Measurements from ENCODE around the gene PPP1R37.

PPP1R37 gene

GRCh38 chr19:45150751-45151281, 57.8 kb downstream of the PPP1R37 start:
- no peak for DNase-seq (ENCODE audit: low read depth in 1 of 2, low spot score in 1 of 2)

GRCh38 chr19:45151320-45151719, 58.3 kb downstream of the PPP1R37 start:
- no peak for DNase-seq (ENCODE audit: low read depth in 1 of 2, low spot score in 1 of 2)

GRCh38 chr19:45151821-45152503, 59.0 kb downstream of the PPP1R37 start:
- DNase-seq (ENCODE audit: low read depth in 1 of 2, low spot score in 1 of 2) = no peak

GRCh38 chr19:45152504-45153338, 59.7 kb downstream of the PPP1R37 start:
- DNase-seq (ENCODE audit: low read depth in 1 of 2, low spot score in 1 of 2) = peak in 1 of 2 donors; percentile 22

- DNase-seq (ENCODE audit: low read depth in 1 of 2, low spot score in 1 of 2) = no peak
Observed at GRCh38 chr19:45153339-45154063, 60.5 kb downstream of the PPP1R37 start.

- DNase-seq (ENCODE audit: low read depth in 1 of 2, low spot score in 1 of 2) = no peak
Observed at GRCh38 chr19:45154064-45154827, 61.3 kb downstream of the PPP1R37 start.

- no peak for DNase-seq (ENCODE audit: low read depth in 1 of 2, low spot score in 1 of 2)
Observed at GRCh38 chr19:45156011-45156630, 63.1 kb downstream of the PPP1R37 start.

- DNase-seq (ENCODE audit: low read depth in 1 of 2, low spot score in 1 of 2) = no peak
Observed at GRCh38 chr19:45156751-45157150, 63.8 kb downstream of the PPP1R37 start.

- no peak for DNase-seq (ENCODE audit: low read depth in 1 of 2, low spot score in 1 of 2)
Observed at GRCh38 chr19:45158503-45159209, 65.7 kb downstream of the PPP1R37 start.

- DNase-seq (ENCODE audit: low read depth in 1 of 2, low spot score in 1 of 2) = no peak
Observed at GRCh38 chr19:45159210-45159970, 66.4 kb downstream of the PPP1R37 start.

- no peak for DNase-seq (ENCODE audit: low read depth in 1 of 2, low spot score in 1 of 2)
Observed at GRCh38 chr19:45159971-45160324, 67.0 kb downstream of the PPP1R37 start.

- no peak for DNase-seq (ENCODE audit: low read depth in 1 of 2, low spot score in 1 of 2)
Observed at GRCh38 chr19:45160870-45161737, 68.1 kb downstream of the PPP1R37 start, which contains the start of gene NKPD1. Gene NKPD1, minus strand, starts transcription at chr19:45160982. Its CDS starts 832 bp downstream, at chr19:45160150.

- DNase-seq (ENCODE audit: low read depth in 1 of 2, low spot score in 1 of 2) = no peak
Observed at GRCh38 chr19:45161738-45162607, 69.0 kb downstream of the PPP1R37 start.

GRCh38 chr19:45162608-45163143, 69.7 kb downstream of the PPP1R37 start:
- no peak for DNase-seq (ENCODE audit: low read depth in 1 of 2, low spot score in 1 of 2)

- no peak for DNase-seq (ENCODE audit: low read depth in 1 of 2, low spot score in 1 of 2)
Observed at GRCh38 chr19:45163156-45163555, 70.2 kb downstream of the PPP1R37 start.

GRCh38 chr19:45163751-45164460, 70.9 kb downstream of the PPP1R37 start:
- no peak for DNase-seq (ENCODE audit: low read depth in 1 of 2, low spot score in 1 of 2)
